CD4-positive, alpha-beta T cell treated with Interleukin-2 at 100 ng/mL for 4 hours (primary cell): ENCODE results near the gene UACA.
"Not testable (repeated sequence)": the region's sequence is repeated elsewhere in the genome, so short reads cannot be mapped to it uniquely, and the experiment has no call there.

ENCODE experiments used
- DNase-seq: peaks from one replicate; pipeline ENCODE4 v3.0.0-alpha.2; 2020; ENCODE audit warnings: low spot score

Gene UACA

GRCh38 chr15:70625438-70625837 is 137.9 kb downstream of the UACA start:
- DNase-seq, result no peak

- DNase-seq, result no peak
Observed at GRCh38 chr15:70625011-70625410, 138.3 kb downstream of the UACA start.

- DNase-seq, result no peak
Observed at GRCh38 chr15:70618929-70619328, 144.4 kb downstream of the UACA start.

- DNase-seq, result no peak
Observed at GRCh38 chr15:70617911-70618287, 145.5 kb downstream of the UACA start.

- DNase-seq, result no peak
Observed at GRCh38 chr15:70617076-70617910, 146.1 kb downstream of the UACA start.

- DNase-seq, result not testable (repeated sequence)
Observed at GRCh38 chr15:70616311-70616756, 147.0 kb downstream of the UACA start.

GRCh38 chr15:70615435-70616310 is 147.7 kb downstream of the UACA start:
- DNase-seq, result no peak

GRCh38 chr15:70614221-70614620 is 149.1 kb downstream of the UACA start:
- no peak for DNase-seq

- no peak for DNase-seq
Observed at GRCh38 chr15:70613271-70613670, 150.1 kb downstream of the UACA start.

GRCh38 chr15:70611286-70611685 is 152.1 kb downstream of the UACA start:
- no peak for DNase-seq

GRCh38 chr15:70610541-70610940 is 152.8 kb downstream of the UACA start:
- no peak for DNase-seq

GRCh38 chr15:70609889-70610288 is 153.5 kb downstream of the UACA start:
- no peak for DNase-seq

GRCh38 chr15:70608144-70608543 is 155.2 kb downstream of the UACA start:
- no peak for DNase-seq

- DNase-seq, result no peak
Observed at GRCh38 chr15:70605606-70606410, 157.6 kb downstream of the UACA start.

- DNase-seq, result no peak
Observed at GRCh38 chr15:70604666-70605315, 158.6 kb downstream of the UACA start.
